ENCODE measurements around the gene SLC22A12.

The SLC22A12 gene

GRCh38 chr11:64643920-64644646 lies 53.1 kb downstream of the SLC22A12 start:
- H3K36me3 ChIP-seq (ENCODE audit: control insufficient read depth, insufficient read depth, low read length, severe bottlenecking) = no peaks in the 10 kb centered on the region
- peaks cover 56% of the 10 kb centered on the region for H3K27me3 ChIP-seq (replicated peaks; ENCODE audit: control insufficient read depth, insufficient read depth, low read length)
- no peak for DNase-seq (ENCODE audit: low read depth)
- no peaks in the 10 kb centered on the region for H3K4me1 ChIP-seq (ENCODE audit: control insufficient read depth, insufficient read depth, low read length)
- H3K9me3 ChIP-seq (ENCODE audit: control insufficient read depth, low read length) = no peaks in the 10 kb centered on the region
- H3K4me3 ChIP-seq (ENCODE audit: low read length) = no peak overlapping the region
- no peak overlapping the region for H3K9ac ChIP-seq (ENCODE audit: low read length)

GRCh38 chr11:64644647-64645275 lies 53.7 kb downstream of the SLC22A12 start:
- H3K27me3 ChIP-seq (replicated peaks; ENCODE audit: control insufficient read depth, insufficient read depth, low read length) = peaks cover 54% of the 10 kb centered on the region
- DNase-seq (ENCODE audit: low read depth) = no peak
- no peak overlapping the region for H3K4me3 ChIP-seq (ENCODE audit: low read length)
- H3K9me3 ChIP-seq (ENCODE audit: control insufficient read depth, low read length) = no peaks in the 10 kb centered on the region
- H3K9ac ChIP-seq (ENCODE audit: low read length) = no peak overlapping the region
- H3K36me3 ChIP-seq (ENCODE audit: control insufficient read depth, insufficient read depth, low read length, severe bottlenecking) = no peaks in the 10 kb centered on the region
- no peaks in the 10 kb centered on the region for H3K4me1 ChIP-seq (ENCODE audit: control insufficient read depth, insufficient read depth, low read length)

- Histone ChIP-seq H3K4me3 (ENCODE audit: low read length) (no peak overlapping the region), H3K4me1 (ENCODE audit: control insufficient read depth, insufficient read depth, low read length) (no peaks in the 10 kb centered on the region), H3K27me3 (replicated peaks; ENCODE audit: control insufficient read depth, insufficient read depth, low read length) (peaks cover 40% of the 10 kb centered on the region), H3K9me3 (ENCODE audit: control insufficient read depth, low read length) (no peaks in the 10 kb centered on the region), H3K9ac (ENCODE audit: low read length) (no peak overlapping the region), H3K36me3 (ENCODE audit: control insufficient read depth, insufficient read depth, low read length, severe bottlenecking) (no peaks in the 10 kb centered on the region)
- DNase-seq (ENCODE audit: low read depth) = no peak
Observed at GRCh38 chr11:64647019-64647779, 56.2 kb downstream of the SLC22A12 start.

- no peaks in the 10 kb centered on the region for H3K9me3 ChIP-seq (ENCODE audit: control insufficient read depth, low read length)
- peaks cover 38% of the 10 kb centered on the region for H3K27me3 ChIP-seq (replicated peaks; ENCODE audit: control insufficient read depth, insufficient read depth, low read length)
- no peak overlapping the region for H3K9ac ChIP-seq (ENCODE audit: low read length)
- H3K4me3 ChIP-seq (ENCODE audit: low read length) = no peak overlapping the region
- no peak for DNase-seq (ENCODE audit: low read depth)
- H3K36me3 ChIP-seq (ENCODE audit: control insufficient read depth, insufficient read depth, low read length, severe bottlenecking) = no peaks in the 10 kb centered on the region
- H3K4me1 ChIP-seq (ENCODE audit: control insufficient read depth, insufficient read depth, low read length) = no peaks in the 10 kb centered on the region
Observed at GRCh38 chr11:64648551-64648950, 57.5 kb downstream of the SLC22A12 start.

GRCh38 chr11:64649291-64649697 lies 58.3 kb downstream of the SLC22A12 start:
- Histone ChIP-seq H3K9me3 (ENCODE audit: control insufficient read depth, low read length) (no peaks in the 10 kb centered on the region), H3K9ac (ENCODE audit: low read length) (no peak overlapping the region), H3K4me3 (ENCODE audit: low read length) (no peak overlapping the region), H3K36me3 (ENCODE audit: control insufficient read depth, insufficient read depth, low read length, severe bottlenecking) (no peaks in the 10 kb centered on the region), H3K4me1 (ENCODE audit: control insufficient read depth, insufficient read depth, low read length) (no peaks in the 10 kb centered on the region), H3K27me3 (replicated peaks; ENCODE audit: control insufficient read depth, insufficient read depth, low read length) (peaks cover 38% of the 10 kb centered on the region)
- peak; percentile 12 for DNase-seq (ENCODE audit: low read depth)

GRCh38 chr11:64650923-64651523 lies 60.0 kb downstream of the SLC22A12 start:
- Histone ChIP-seq H3K9ac (ENCODE audit: low read length) (no peak overlapping the region), H3K4me3 (ENCODE audit: low read length) (no peak overlapping the region), H3K4me1 (ENCODE audit: control insufficient read depth, insufficient read depth, low read length) (peaks cover 5% of the 10 kb centered on the region), H3K36me3 (ENCODE audit: control insufficient read depth, insufficient read depth, low read length, severe bottlenecking) (no peaks in the 10 kb centered on the region), H3K27me3 (replicated peaks; ENCODE audit: control insufficient read depth, insufficient read depth, low read length) (peaks cover 34% of the 10 kb centered on the region), H3K9me3 (ENCODE audit: control insufficient read depth, low read length) (no peaks in the 10 kb centered on the region)
- peak; percentile 21 for DNase-seq (ENCODE audit: low read depth)

Data from adipocyte (in vitro differentiated cells).